ENCODE results near the gene CFAP20DC. TPM values are rescaled to one million over a fixed set of nuclear protein-coding genes. Genes with fewer than 3 reads are reported as not detected.
A peak's percentile ranks its signal among the peaks of the same experiment; 100 is the strongest.

Gene CFAP20DC
- total and polyA plus RNA-seq, 2 donors (not counting 1 experiment from before 2014, with no cell fraction given): 1.9 to 3.8 TPM

- Histone ChIP-seq H3K4me1 (ENCODE audit: control insufficient read depth, extremely low read depth, insufficient read depth, low read length) (peaks cover 5% of the 10 kb centered on the region), H3K27ac (ENCODE audit: insufficient read depth, low read length) (peak overlapping the region; percentile 23), H4K20me1 (ENCODE audit: control insufficient read depth, extremely low read depth, insufficient read depth, low read length) (no peaks in the 10 kb centered on the region), H3K4me3 (replicated peaks in 1 of 4; ENCODE audit: control extremely low read depth in 1 of 4, insufficient read depth in 1 of 4, low read depth in 3 of 4, low read length in 4 of 4) (no peak overlapping the region), H3K36me3 (ENCODE audit: control insufficient read depth, insufficient read depth, low read length) (no peaks in the 10 kb centered on the region), H3K79me2 (ENCODE audit: control insufficient read depth, insufficient read depth, low read length) (no peaks in the 10 kb centered on the region), H3K9ac (ENCODE audit: insufficient read depth, low read length) (no peak overlapping the region), H3K9me3 (ENCODE audit: control insufficient read depth, insufficient read depth, low read depth, low read length) (no peaks in the 10 kb centered on the region), H3K27me3 (ENCODE audit: control insufficient read depth, insufficient read depth, low read length) (no peaks in the 10 kb centered on the region), H2AFZ (ENCODE audit: low read length) (no peak overlapping the region), H3K4me2 (ENCODE audit: extremely low read depth, insufficient read depth, low read length) (peak overlapping the region; percentile 46)
- TF ChIP-seq EZH2 (IDR thresholded peaks at IDR 0.05; ENCODE audit: low read length, missing control alignments): no peak
- TF ChIP-seq, protein P1, sequence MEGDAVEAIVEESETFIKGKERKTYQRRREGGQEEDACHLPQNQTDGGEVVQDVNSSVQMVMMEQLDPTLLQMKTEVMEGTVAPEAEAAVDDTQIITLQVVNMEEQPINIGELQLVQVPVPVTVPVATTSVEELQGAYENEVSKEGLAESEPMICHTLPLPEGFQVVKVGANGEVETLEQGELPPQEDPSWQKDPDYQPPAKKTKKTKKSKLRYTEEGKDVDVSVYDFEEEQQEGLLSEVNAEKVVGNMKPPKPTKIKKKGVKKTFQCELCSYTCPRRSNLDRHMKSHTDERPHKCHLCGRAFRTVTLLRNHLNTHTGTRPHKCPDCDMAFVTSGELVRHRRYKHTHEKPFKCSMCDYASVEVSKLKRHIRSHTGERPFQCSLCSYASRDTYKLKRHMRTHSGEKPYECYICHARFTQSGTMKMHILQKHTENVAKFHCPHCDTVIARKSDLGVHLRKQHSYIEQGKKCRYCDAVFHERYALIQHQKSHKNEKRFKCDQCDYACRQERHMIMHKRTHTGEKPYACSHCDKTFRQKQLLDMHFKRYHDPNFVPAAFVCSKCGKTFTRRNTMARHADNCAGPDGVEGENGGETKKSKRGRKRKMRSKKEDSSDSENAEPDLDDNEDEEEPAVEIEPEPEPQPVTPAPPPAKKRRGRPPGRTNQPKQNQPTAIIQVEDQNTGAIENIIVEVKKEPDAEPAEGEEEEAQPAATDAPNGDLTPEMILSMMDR (conservative IDR thresholded peaks at IDR 0.05 in 1 of 2, IDR thresholded peaks at IDR 0.05 in 1 of 2; ENCODE audit: low read depth in 1 of 2, low read length in 2 of 2): no peak
- DNase-seq (ENCODE audit: low read depth in 2 of 2): peak; percentile 14 to 24
These were observed 59.9 kb downstream of the CFAP20DC start for GRCh38 chr3:58989955-58990354.

DNA sequence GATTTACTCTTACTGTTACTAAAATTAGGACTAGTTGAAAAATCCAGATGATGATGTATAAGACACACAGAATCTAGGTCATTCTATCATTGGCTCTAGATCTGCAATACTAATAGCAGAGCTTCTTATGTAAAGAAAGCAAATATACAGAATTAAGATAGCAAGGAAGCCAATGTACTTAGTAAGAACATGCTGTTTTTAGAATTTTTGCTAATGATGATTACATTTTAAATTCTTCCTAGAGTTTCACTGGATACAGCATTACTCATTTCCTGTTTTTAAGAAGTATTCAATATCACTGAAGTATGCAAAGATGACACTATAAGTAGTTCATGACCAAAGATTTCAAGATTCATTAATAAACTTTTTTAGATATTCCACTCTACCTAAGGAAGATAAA lies 60.7 kb downstream of the CFAP20DC start:
- Histone ChIP-seq H3K4me2 (ENCODE audit: extremely low read depth, insufficient read depth, low read length) (no peak overlapping the region), H3K9ac (ENCODE audit: insufficient read depth, low read length) (no peak overlapping the region), H3K4me1 (ENCODE audit: control insufficient read depth, extremely low read depth, insufficient read depth, low read length) (peaks cover 5% of the 10 kb centered on the region), H3K36me3 (ENCODE audit: control insufficient read depth, insufficient read depth, low read length) (no peaks in the 10 kb centered on the region), H3K27ac (ENCODE audit: insufficient read depth, low read length) (peak overlapping the region; percentile 31), H4K20me1 (ENCODE audit: control insufficient read depth, extremely low read depth, insufficient read depth, low read length) (no peaks in the 10 kb centered on the region), H3K27me3 (ENCODE audit: control insufficient read depth, insufficient read depth, low read length) (no peaks in the 10 kb centered on the region), H3K4me3 (replicated peaks in 1 of 4; ENCODE audit: control extremely low read depth in 1 of 4, insufficient read depth in 1 of 4, low read depth in 3 of 4, low read length in 4 of 4) (no peak overlapping the region), H3K79me2 (ENCODE audit: control insufficient read depth, insufficient read depth, low read length) (no peaks in the 10 kb centered on the region), H3K9me3 (ENCODE audit: control insufficient read depth, insufficient read depth, low read depth, low read length) (no peaks in the 10 kb centered on the region), H2AFZ (ENCODE audit: low read length) (no peak overlapping the region)
- peak; percentile 63 to 79 for DNase-seq (ENCODE audit: low read depth in 2 of 2)
- no peak for TF ChIP-seq EZH2 (IDR thresholded peaks at IDR 0.05; ENCODE audit: low read length, missing control alignments)
- TF ChIP-seq, protein P1 (conservative IDR thresholded peaks at IDR 0.05 in 1 of 2, IDR thresholded peaks at IDR 0.05 in 1 of 2; ENCODE audit: low read depth in 1 of 2, low read length in 2 of 2): no peak

DNA sequence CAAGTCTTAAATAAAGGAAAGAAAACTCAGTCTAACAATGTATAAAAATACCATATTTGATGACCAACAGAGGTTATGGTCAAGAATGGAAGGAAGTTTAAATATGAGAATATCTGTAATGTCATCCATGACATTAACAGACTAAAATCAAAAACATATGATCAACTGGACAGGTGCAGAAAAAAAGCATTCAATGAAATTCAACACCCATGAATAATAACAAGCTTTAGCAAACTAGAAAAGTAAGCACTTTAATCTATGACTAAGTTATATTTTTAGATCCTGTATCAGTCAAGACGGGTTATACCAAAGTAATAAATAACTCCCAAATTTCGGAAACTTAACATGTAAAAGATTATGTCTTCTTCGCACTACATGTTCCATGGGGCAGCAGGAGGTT lies 61.8 kb downstream of the CFAP20DC start:
- Histone ChIP-seq H3K9me3 (ENCODE audit: control insufficient read depth, insufficient read depth, low read depth, low read length) (no peaks in the 10 kb centered on the region), H3K27me3 (ENCODE audit: control insufficient read depth, insufficient read depth, low read length) (no peaks in the 10 kb centered on the region), H3K9ac (ENCODE audit: insufficient read depth, low read length) (no peak overlapping the region), H3K4me2 (ENCODE audit: extremely low read depth, insufficient read depth, low read length) (no peak overlapping the region), H3K36me3 (ENCODE audit: control insufficient read depth, insufficient read depth, low read length) (no peaks in the 10 kb centered on the region), H3K79me2 (ENCODE audit: control insufficient read depth, insufficient read depth, low read length) (no peaks in the 10 kb centered on the region), H4K20me1 (ENCODE audit: control insufficient read depth, extremely low read depth, insufficient read depth, low read length) (no peaks in the 10 kb centered on the region), H2AFZ (ENCODE audit: low read length) (no peak overlapping the region), H3K27ac (ENCODE audit: insufficient read depth, low read length) (no peak overlapping the region), H3K4me1 (ENCODE audit: control insufficient read depth, extremely low read depth, insufficient read depth, low read length) (peaks cover 5% of the 10 kb centered on the region), H3K4me3 (replicated peaks in 1 of 4; ENCODE audit: control extremely low read depth in 1 of 4, insufficient read depth in 1 of 4, low read depth in 3 of 4, low read length in 4 of 4) (no peak overlapping the region)
- no peak for TF ChIP-seq EZH2 (IDR thresholded peaks at IDR 0.05; ENCODE audit: low read length, missing control alignments)
- TF ChIP-seq, protein P1 (conservative IDR thresholded peaks at IDR 0.05 in 1 of 2, IDR thresholded peaks at IDR 0.05 in 1 of 2; ENCODE audit: low read depth in 1 of 2, low read length in 2 of 2): no peak
- DNase-seq (ENCODE audit: low read depth in 2 of 2): no peak
